MM.1S (cell line): Measurements from ENCODE around the gene DDX51.

Source experiments
- DNase-seq: peaks from one replicate; pipeline ENCODE4 v3.0.0-alpha.2; 2015
- H2AFZ ChIP-seq: fragments of 300-600 bp; sonication (generic); 2 replicates; pipeline ENCODE4 v1.6.0; 2016; ENCODE audit warnings: antibody characterized with exemption, low read length
- H3F3A ChIP-seq: fragments of 300-600 bp; sonication (generic); 2 replicates; pipeline ENCODE4 v1.6.1; 2016; ENCODE audit warnings: mild to moderate bottlenecking, antibody characterized with exemption, low read length, moderate library complexity, mixed read lengths; ENCODE audit not compliant: insufficient read depth
- H3K27ac ChIP-seq: fragments of 300-600 bp; sonication (generic); 2 replicates; pipeline ENCODE4 v1.5.1; 2016; ENCODE audit warnings: mild to moderate bottlenecking, low read length
- H3K27me3 ChIP-seq: fragments of 300-600 bp; sonication (generic); replicated peaks from 2 replicates; pipeline ENCODE4 v1.6.0; 2016; ENCODE audit warnings: low read length; ENCODE audit not compliant: insufficient read depth
- H3K36me3 ChIP-seq: fragments of 300-600 bp; sonication (generic); replicated peaks from 2 replicates; pipeline ENCODE4 v1.6.1; 2016; ENCODE audit warnings: mild to moderate bottlenecking, low read length, mixed read lengths; ENCODE audit not compliant: insufficient read depth
- H3K4me1 ChIP-seq: fragments of 300-600 bp; sonication (generic); 2 replicates; pipeline ENCODE4 v1.6.1; 2016; ENCODE audit warnings: low read length, mixed read lengths
- H3K4me2 ChIP-seq: fragments of 300-600 bp; sonication (generic); 2 replicates; pipeline ENCODE4 v1.6.0; 2016; ENCODE audit warnings: low read depth, low read length
- H3K4me3 ChIP-seq: fragments of 300-600 bp; sonication (generic); 2 replicates; pipeline ENCODE4 v1.5.1; 2016; ENCODE audit warnings: low read length, mixed read lengths
- H3K79me2 ChIP-seq: fragments of 300-600 bp; sonication (generic); 2 replicates; pipeline ENCODE4 v1.6.1; 2016; ENCODE audit warnings: mixed run types, low read length, mixed read lengths
- H3K9ac ChIP-seq: fragments of 300-600 bp; sonication (generic); 2 replicates; pipeline ENCODE4 v1.6.1; 2016; ENCODE audit warnings: low read length, mixed read lengths
- H3K9me2 ChIP-seq: fragments of 300-600 bp; sonication (generic); replicated peaks from 2 replicates; pipeline ENCODE4 v1.6.1; 2016; ENCODE audit warnings: mild to moderate bottlenecking, low read length, mixed read lengths; ENCODE audit not compliant: insufficient read depth
- H3K9me3 ChIP-seq: fragments of 300-600 bp; sonication (generic); replicated peaks from 2 replicates; pipeline ENCODE4 v1.6.1; 2016; ENCODE audit warnings: mild to moderate bottlenecking, low read length, mixed read lengths; ENCODE audit not compliant: insufficient read depth
- H4K20me1 ChIP-seq: fragments of 300-600 bp; sonication (generic); 2 replicates; pipeline ENCODE4 v1.6.1; 2016; ENCODE audit warnings: mild to moderate bottlenecking, low read length, moderate library complexity, mixed read lengths; ENCODE audit not compliant: insufficient read depth
- CTCF ChIP-seq: fragments of 300-600 bp; sonication (generic); IDR thresholded peaks from 2 replicates; pipeline ENCODE4 v1.5.1; 2016; ENCODE audit warnings: antibody characterized with exemption, low read length, mixed read lengths
- EZH2 ChIP-seq: fragments of 300-600 bp; sonication (generic); optimal IDR thresholded peaks from 2 replicates; pipeline ENCODE3; 2017; ENCODE audit warnings: low read depth, mild to moderate bottlenecking, antibody characterized with exemption, low read length, mixed read lengths
- EZH2phosphoT487 ChIP-seq: fragments of 300-600 bp; sonication (generic); IDR thresholded peaks from 2 replicates; pipeline ENCODE4 v1.6.1; 2018; ENCODE audit warnings: antibody characterized with exemption, low read length

The DDX51 gene

GRCh38 chr12:132144115-132144809 is at the start of gene DDX51, which contains the start of gene NOC4L:
Gene DDX51 (minus strand): TSS chr12:132144319. CDS start chr12:132144296, 23 bp downstream.
Gene NOC4L (plus strand): TSS chr12:132144457. CDS start chr12:132144489, 32 bp downstream.
- Histone ChIP-seq H3K9me3 (no peaks in the 10 kb centered on the region), H3K27me3 (no peaks in the 10 kb centered on the region), H3K4me2 (peak within 1 kb of the TSS; percentile 73), H4K20me1 (no peaks in the 10 kb centered on the region), H3K79me2 (peaks cover 43% of the 10 kb centered on the region), H3K27ac (peak within 1 kb of the TSS; percentile 10; the same call in 1 of the 2 replicates), H3K4me1 (no peaks in the 10 kb centered on the region), H3K36me3 (no peaks in the 10 kb centered on the region), H3F3A (no peaks in the 10 kb centered on the region), H3K9ac (peak within 1 kb of the TSS; percentile 87), H3K9me2 (no peaks in the 10 kb centered on the region), H2AFZ (0 out of 2 replicates have a peak within 1 kb of the TSS, but pooled peaks have one; percentile 27), H3K4me3 (peak within 1 kb of the TSS; percentile 80)
- TF ChIP-seq EZH2phosphoT487 (no peak), EZH2 (no peak)
- DNase-seq = peak; percentile 87

GRCh38 chr12:132191715-132192553 is 47.8 kb upstream of the DDX51 start:
- no peaks in the 10 kb centered on the region for H3K9me3 ChIP-seq
- H3K4me1 ChIP-seq = no peaks in the 10 kb centered on the region
- H3K4me3 ChIP-seq = no peak overlapping the region
- H3K27me3 ChIP-seq = peaks cover 29% of the 10 kb centered on the region
- TF ChIP-seq CTCF = no peak
- TF ChIP-seq EZH2phosphoT487 = no peak
- TF ChIP-seq EZH2 = no peak
- H3K27ac ChIP-seq = no peak overlapping the region
- no peaks in the 10 kb centered on the region for H3K36me3 ChIP-seq
- no peak for DNase-seq
- no peak overlapping the region for H3K4me2 ChIP-seq
- no peaks in the 10 kb centered on the region for H3K79me2 ChIP-seq
- no peaks in the 10 kb centered on the region for H3F3A ChIP-seq
- no peak overlapping the region for H2AFZ ChIP-seq
- no peaks in the 10 kb centered on the region for H4K20me1 ChIP-seq
- H3K9me2 ChIP-seq = no peaks in the 10 kb centered on the region
- no peak overlapping the region for H3K9ac ChIP-seq

GRCh38 chr12:132190834-132191500 is 46.8 kb upstream of the DDX51 start:
- no peak for DNase-seq
- Histone ChIP-seq H3K9me2 (no peaks in the 10 kb centered on the region), H3F3A (no peaks in the 10 kb centered on the region), H3K9me3 (no peaks in the 10 kb centered on the region), H3K4me1 (no peaks in the 10 kb centered on the region), H3K4me3 (no peak overlapping the region), H4K20me1 (no peaks in the 10 kb centered on the region), H3K4me2 (no peak overlapping the region), H2AFZ (no peak overlapping the region), H3K79me2 (no peaks in the 10 kb centered on the region), H3K9ac (no peak overlapping the region), H3K27me3 (peaks cover 36% of the 10 kb centered on the region), H3K27ac (no peak overlapping the region), H3K36me3 (no peaks in the 10 kb centered on the region)
- TF ChIP-seq CTCF (no peak), EZH2 (no peak), EZH2phosphoT487 (no peak)
